Stimulated activated CD4-positive, alpha-beta T cell treated with anti-CD3 and anti-CD28 coated beads, Interleukin-2, amount 100 ng/mL, for 24 hours (primary cell): ENCODE data around the gene ALG1L2.
"Not testable (repeated sequence)": the region's sequence is repeated elsewhere in the genome, so short reads cannot be mapped to it uniquely, and the experiment has no call there.

Experiments used
- DNase-seq, 2 donors: peaks; one replicate each; pipeline ENCODE4 v3.0.0-alpha.2; 2020

ALG1L2 gene, protein sequence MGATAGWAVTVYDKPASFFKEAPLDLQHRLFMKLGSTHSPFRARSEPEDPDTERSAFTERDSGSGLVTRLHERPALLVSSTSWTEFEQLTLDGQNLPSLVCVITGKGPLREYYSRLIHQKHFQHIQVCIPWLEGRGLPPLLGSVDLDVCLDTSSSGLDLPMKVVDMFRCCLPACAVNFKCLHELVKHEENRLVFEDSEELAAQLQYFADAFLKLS

GRCh38 chr3:130081351-130081881 is at the start of gene ALG1L2:
TSS of gene ALG1L2 (plus strand) at chr3:130081831. CDS start at chr3:130082017, 186 bp downstream.
- no peak for DNase-seq

- not testable (repeated sequence) for DNase-seq
Observed at GRCh38 chr3:130037126-130037815, 44.4 kb upstream of the ALG1L2 start.

- DNase-seq: not testable (repeated sequence)
Observed at GRCh38 chr3:130042736-130043135, 38.9 kb upstream of the ALG1L2 start.

GRCh38 chr3:130043658-130044057 is 38.0 kb upstream of the ALG1L2 start:
- not testable (repeated sequence) for DNase-seq

DNA sequence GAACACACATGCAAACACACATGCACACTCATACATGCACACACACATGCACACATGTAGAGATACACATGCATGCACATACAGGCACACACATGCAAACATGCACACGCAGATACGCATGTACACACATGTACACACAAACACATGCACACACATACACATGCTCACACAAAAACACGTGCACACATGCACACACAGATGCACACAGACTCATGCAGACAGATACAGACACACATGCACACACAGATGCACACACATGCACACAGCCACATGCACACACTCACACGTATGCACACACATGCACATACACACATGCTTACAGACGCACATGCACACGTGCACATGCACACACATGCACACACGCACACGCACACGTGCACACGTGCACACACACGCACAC is 37.3 kb upstream of the ALG1L2 start:
- no peak for DNase-seq

DNA sequence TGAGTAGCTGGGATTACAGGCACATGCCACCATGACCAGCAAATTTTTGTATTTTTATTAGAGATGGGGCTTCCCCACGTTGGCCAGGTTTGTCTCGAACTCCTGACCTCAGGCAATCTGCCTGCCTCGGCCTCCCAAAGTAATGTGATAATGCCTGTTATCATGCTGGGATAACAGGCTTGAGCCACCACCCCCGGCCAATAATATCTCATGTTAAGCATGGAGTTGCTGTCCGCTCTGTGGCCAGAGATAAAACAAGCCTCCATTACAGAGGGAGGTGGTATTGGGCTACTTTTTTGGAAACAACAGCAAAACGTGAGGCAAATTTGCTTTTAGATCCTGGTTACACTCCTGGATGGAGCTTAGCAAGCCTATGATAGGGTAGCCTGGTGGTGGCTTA is 32.9 kb upstream of the ALG1L2 start:
- no peak for DNase-seq

DNA sequence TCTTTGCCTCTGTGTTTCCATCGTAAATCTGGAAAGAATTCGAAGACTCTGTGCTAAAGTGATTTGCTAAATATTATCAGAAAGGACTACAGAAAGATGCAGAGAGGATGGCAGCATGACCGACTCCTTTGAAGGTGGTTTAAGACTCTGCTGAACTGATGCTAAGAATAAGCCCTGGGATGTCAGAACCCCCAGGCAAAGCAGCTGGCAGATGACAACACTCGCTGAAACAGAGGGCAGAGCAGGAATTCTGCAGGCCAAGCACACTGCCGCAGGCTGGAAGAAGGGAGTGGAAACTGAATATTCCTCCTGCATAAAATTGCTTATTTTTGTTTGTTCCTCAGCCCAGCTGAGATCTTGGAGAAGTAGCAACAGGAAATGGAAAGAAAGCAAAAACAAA is 29.3 kb upstream of the ALG1L2 start:
- not testable (repeated sequence) for DNase-seq

DNA sequence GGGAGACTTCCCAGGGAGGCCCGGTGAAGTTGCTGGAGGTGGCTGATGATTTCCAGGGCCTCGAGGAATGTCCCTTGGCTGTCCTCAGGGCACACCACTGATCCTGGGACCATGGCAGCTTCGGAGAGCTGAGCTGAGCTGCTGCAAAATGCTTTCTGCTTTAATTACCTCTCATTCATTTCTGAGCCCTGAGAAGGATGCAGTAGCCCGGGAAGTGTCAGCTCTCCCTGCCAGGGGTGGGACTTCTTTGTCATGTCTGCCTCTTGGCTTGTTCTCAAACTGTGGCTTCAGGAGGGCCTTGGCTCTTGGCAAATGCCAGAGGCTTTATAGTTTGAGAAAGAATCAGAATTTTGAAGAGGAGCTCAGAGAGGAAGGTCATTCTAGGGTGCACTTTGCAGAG is 28.7 kb upstream of the ALG1L2 start:
- not testable (repeated sequence) for DNase-seq

- not testable (repeated sequence) for DNase-seq
Observed at GRCh38 chr3:130057536-130058266, 23.9 kb upstream of the ALG1L2 start.

GRCh38 chr3:130058267-130058657 is 23.4 kb upstream of the ALG1L2 start:
- DNase-seq: not testable (repeated sequence)

DNA sequence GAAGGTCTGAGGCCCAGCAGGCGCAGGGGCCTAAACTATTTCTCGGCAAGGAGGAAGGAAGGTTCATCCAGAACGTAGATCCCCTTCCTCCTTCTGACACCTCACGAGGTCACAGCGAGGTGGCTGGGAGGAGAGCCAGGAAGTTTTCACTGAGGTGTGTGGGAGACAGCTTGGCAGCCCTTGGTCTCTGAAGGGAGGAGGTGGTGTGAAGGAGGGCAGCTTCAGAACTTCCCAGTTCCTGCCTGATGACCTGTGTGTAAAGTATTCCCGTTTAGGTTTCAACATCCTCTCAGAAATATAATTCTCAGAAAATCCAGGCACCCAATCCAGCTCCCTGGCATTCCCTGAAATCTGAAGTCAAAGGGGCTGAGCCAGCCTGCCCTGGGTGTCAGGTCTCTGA is 22.9 kb upstream of the ALG1L2 start:
- DNase-seq: not testable (repeated sequence)

DNA sequence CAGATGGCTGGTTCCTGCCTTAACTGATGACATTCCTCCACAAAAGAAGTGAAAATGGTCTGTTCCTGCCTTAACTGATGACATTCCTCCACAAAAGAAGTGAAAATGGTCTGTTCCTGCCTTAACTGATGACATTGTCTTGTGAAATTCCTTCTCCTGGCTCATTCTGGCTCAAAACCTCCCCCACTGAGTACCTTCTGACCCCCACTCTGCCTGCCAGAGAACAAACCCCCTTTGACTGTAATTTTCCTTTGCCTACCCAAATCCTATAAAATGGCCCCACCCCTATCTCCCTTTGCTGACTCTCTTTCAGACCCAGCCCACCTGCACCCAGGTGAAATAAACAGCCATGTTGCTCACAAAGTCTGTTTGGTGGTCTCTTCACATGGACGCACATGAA is 22.5 kb upstream of the ALG1L2 start:
- DNase-seq: not testable (repeated sequence)

GRCh38 chr3:130073582-130073981 is 8.0 kb upstream of the ALG1L2 start:
- no peak for DNase-seq

DNA sequence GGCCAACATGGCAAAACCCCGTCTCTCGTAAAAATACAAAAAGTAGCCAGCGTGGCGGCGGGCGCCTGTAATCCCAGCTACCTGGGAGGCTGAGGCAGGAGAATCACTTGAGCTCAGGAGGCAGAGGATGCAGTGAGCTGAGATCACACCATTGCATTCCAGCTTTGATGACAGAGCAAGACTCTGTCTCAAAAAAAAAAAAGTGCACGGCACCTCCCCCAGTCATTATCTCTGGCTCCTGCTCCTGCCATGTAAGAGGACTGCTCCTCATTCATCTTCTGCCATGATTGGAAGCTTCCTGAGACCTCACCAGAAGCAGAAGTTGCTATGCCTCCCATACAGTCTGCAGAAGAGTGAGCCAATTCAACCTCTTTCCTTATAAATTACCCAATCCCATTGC is 4.0 kb upstream of the ALG1L2 start:
- DNase-seq: no peak

- DNase-seq: not testable (repeated sequence)
Observed at GRCh38 chr3:130083363-130084090, 1.9 kb downstream of the ALG1L2 start.

- DNase-seq: no peak
Observed at GRCh38 chr3:130084436-130084980, 2.9 kb downstream of the ALG1L2 start.

GRCh38 chr3:130085881-130086280 is 4.2 kb downstream of the ALG1L2 start:
- no peak for DNase-seq

DNA sequence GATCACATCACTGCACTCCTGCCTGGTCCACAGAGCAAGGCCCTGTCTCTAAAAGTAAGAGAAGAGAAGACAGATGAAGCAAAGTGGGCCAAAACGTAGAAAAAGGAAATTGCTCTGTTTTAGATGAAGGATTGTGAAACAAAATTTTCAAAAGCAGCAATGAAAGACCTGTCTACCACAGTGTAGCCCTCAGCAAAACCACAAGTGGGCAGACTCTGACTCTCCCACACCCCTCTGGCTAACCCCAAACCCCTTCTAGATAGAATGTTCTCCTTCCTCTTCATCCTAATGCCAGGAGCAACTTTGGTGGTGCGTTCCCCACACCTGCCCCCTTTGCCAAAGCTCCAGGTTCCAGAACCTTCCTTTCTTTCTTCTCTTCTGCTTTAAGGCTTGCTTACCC is 5.0 kb downstream of the ALG1L2 start:
- DNase-seq: not testable (repeated sequence)

DNA sequence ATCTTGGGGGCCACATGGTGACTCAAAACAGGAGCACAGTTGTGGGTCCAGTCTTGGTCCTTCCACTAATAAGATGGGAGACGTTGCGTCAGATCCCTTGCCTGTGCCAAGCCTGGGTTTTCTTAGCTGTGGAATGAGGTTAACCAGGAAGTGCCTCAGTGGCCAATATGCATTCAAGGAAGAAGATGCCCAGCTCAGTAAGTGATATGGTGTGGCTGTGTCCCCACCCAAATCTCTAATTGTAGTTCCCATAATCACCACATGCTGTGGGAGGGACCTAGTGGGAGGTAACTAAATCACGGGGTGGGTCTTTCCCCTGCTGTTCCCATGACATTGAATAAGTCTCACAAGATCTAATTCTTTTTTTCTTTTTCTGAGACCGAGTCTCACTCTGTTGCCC is 6.4 kb downstream of the ALG1L2 start:
- no peak for DNase-seq

DNA sequence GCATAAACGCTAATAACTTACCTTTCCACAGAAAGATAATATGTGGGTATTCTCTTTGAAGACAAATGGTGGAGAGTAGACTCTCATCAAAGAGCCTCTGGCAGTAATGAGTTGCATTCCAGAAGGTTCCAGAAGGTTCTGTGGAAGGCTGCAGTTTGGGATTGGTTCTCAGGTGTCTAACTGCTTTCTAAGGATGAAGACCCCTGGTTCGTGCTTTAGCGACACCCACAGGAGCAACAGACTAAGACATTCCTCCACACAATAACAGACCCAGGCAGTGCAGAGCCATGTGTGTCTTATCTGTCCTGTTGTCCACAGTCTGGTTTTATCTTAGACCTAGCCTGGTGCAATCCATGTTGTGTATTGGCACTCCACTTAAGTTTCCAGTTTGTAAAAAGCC is 9.1 kb downstream of the ALG1L2 start:
- DNase-seq: not testable (repeated sequence)

DNA sequence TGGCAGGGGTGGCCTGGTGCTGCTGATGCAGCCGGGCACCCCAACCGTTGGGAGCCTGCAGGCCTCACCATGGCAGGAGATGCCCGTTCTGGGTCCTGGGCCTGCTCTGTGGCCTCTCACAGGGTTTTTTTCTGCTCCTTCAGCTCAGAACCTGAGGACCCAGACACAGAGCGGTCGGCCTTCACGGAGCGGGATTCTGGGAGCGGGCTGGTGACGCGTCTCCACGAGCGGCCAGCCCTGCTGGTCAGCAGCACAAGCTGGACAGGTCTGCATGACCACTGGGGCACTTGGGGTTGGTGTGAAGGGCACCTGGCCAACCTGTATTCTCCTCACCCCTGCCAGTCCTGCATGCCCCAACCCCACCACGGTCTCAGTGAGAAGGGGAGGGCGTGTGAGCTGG is 10.3 kb downstream of the ALG1L2 start:
- DNase-seq: no peak

- DNase-seq: peak in 1 of 2 donors; percentile 38
Observed at GRCh38 chr3:130093741-130094391, 12.2 kb downstream of the ALG1L2 start.
